ENCODE measurements around the gene GALNT18.
"Not testable (repeated sequence)": the region's sequence is repeated elsewhere in the genome, so short reads cannot be mapped to it uniquely, and the experiment has no call there.

GRCh38 chr11:11447601-11448000, 174.2 kb downstream of the GALNT18 start:
- TF ChIP-seq POLR2A, CTCF, POLR2AphosphoS5 (IDR thresholded peaks at IDR 0.05): not testable (repeated sequence)

Measured in breast epithelium (tissue), 3 donors.